NCI-H524 (cell line): ENCODE measurements around the gene GABRR1.
A peak's percentile ranks its signal among the peaks of the same experiment; 100 is the strongest.
"Not testable (repeated sequence)": the region's sequence is repeated elsewhere in the genome, so short reads cannot be mapped to it uniquely, and the experiment has no call there.

Experiments used
- DNase-seq, 2 experiments: peaks; one replicate each; lab custom pipeline; 2025; lab: John Stamatoyannopoulos, UW

GABRR1 gene

GRCh38 chr6:89217299-89217910 is at the start of gene GABRR1:
Gene GABRR1 (minus strand): TSS chr6:89217358. CDS start chr6:89217322, 36 bp downstream.
- no peak for DNase-seq

- no peak for DNase-seq
Observed at GRCh38 chr6:89264296-89264695, 47.1 kb upstream of the GABRR1 start.

GRCh38 chr6:89260832-89261231 is 43.7 kb upstream of the GABRR1 start:
- DNase-seq, result peak; percentile 58 to 81

GRCh38 chr6:89260310-89260709 is 43.2 kb upstream of the GABRR1 start:
- peak; percentile 49 to 61 for DNase-seq

GRCh38 chr6:89258912-89259311 is 41.8 kb upstream of the GABRR1 start:
- no peak for DNase-seq

GRCh38 chr6:89257781-89258180 is 40.6 kb upstream of the GABRR1 start:
- no peak for DNase-seq

- DNase-seq, result no peak
Observed at GRCh38 chr6:89257346-89257745, 40.2 kb upstream of the GABRR1 start.

GRCh38 chr6:89255417-89255816 is 38.3 kb upstream of the GABRR1 start:
- no peak for DNase-seq

GRCh38 chr6:89254569-89254968 is 37.4 kb upstream of the GABRR1 start:
- no peak for DNase-seq

- no peak for DNase-seq
Observed at GRCh38 chr6:89252907-89253306, 35.7 kb upstream of the GABRR1 start.

GRCh38 chr6:89251976-89252375 is 34.8 kb upstream of the GABRR1 start:
- no peak for DNase-seq

- no peak for DNase-seq
Observed at GRCh38 chr6:89251170-89251569, 34.0 kb upstream of the GABRR1 start.

GRCh38 chr6:89250239-89250638 is 33.1 kb upstream of the GABRR1 start:
- no peak for DNase-seq

GRCh38 chr6:89244241-89244985 is 27.3 kb upstream of the GABRR1 start:
- DNase-seq, result no peak

GRCh38 chr6:89243331-89243629 is 26.1 kb upstream of the GABRR1 start:
- DNase-seq, result no peak

- peak; percentile 47 to 66 for DNase-seq
Observed at GRCh38 chr6:89242574-89243330, 25.6 kb upstream of the GABRR1 start.

- no peak for DNase-seq
Observed at GRCh38 chr6:89239338-89239737, 22.2 kb upstream of the GABRR1 start.

GRCh38 chr6:89237158-89237557 is 20.0 kb upstream of the GABRR1 start:
- DNase-seq, result no peak

GRCh38 chr6:89233605-89234004 is 16.4 kb upstream of the GABRR1 start:
- not testable (repeated sequence) for DNase-seq

- no peak for DNase-seq
Observed at GRCh38 chr6:89222712-89223039, 5.5 kb upstream of the GABRR1 start.

GRCh38 chr6:89221971-89222711 is 5.0 kb upstream of the GABRR1 start:
- peak; percentile 4 to 33 for DNase-seq

- DNase-seq, result no peak
Observed at GRCh38 chr6:89221129-89221528, 4.0 kb upstream of the GABRR1 start.

- DNase-seq, result no peak
Observed at GRCh38 chr6:89216411-89216810, 747 bp downstream of the GABRR1 start.
